ENCODE data around the gene CAPS.

CAPS gene

DNA sequence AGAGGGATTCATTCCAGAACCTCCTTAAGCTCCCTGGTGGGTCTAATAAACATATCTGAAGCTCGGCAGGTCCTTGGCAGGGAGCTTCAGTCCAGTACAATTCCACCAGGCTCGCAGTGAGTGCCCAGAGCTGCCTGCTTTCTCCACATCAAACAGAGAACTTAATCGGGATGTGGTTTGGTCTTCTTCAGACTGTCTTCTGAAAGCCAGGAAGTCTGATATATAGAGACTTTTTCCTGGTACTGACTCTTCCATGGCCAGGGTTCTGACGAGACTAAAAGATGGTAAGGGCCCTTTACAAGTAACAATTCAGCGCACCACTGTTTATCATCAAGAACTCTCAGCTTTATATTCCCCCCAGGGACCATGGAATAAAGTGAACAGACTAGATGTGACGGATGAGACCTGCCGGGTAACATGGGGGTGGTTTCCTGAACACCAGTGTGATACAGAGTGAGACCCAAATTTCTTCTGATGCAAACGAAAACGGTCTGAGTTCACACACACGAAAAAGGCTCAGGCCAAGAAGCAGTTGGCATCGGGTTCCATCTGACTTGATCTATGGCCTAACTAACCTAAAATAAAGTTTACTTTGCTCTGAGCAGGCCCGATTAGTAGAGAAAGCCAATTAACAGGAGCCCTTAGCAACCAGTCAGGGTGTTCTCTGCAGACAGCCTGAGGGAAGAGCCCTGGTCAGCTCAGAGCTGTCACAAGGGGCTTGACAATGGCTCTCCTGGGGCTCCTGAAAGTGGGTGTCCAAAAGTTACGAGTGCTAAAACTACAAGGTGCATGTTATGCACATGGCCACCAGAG is 34.9 kb downstream of the CAPS start:
- WGBS, 2 experiments: 76% methylated on average over 13 of the region's 13 CpGs
- no peaks in the 10 kb centered on the region for H3K9me3 ChIP-seq (ENCODE audit: control insufficient read depth, low read length)
- H3K27me3 ChIP-seq (ENCODE audit: control insufficient read depth, insufficient read depth, low read length, poor library complexity, severe bottlenecking): no peaks in the 10 kb centered on the region
- H3K27ac ChIP-seq (ENCODE audit: insufficient read depth, low read depth, low read length, poor library complexity, severe bottlenecking): peak overlapping the region; percentile 27
- peaks cover 60% of the 10 kb centered on the region for H3K4me1 ChIP-seq (ENCODE audit: control insufficient read depth, insufficient read depth, low read length)
- H3K4me3 ChIP-seq (ENCODE audit: insufficient read depth, low read depth, low read length): no peak overlapping the region
- H3K36me3 ChIP-seq (ENCODE audit: control insufficient read depth, insufficient read depth, low read length): no peaks in the 10 kb centered on the region

DNA sequence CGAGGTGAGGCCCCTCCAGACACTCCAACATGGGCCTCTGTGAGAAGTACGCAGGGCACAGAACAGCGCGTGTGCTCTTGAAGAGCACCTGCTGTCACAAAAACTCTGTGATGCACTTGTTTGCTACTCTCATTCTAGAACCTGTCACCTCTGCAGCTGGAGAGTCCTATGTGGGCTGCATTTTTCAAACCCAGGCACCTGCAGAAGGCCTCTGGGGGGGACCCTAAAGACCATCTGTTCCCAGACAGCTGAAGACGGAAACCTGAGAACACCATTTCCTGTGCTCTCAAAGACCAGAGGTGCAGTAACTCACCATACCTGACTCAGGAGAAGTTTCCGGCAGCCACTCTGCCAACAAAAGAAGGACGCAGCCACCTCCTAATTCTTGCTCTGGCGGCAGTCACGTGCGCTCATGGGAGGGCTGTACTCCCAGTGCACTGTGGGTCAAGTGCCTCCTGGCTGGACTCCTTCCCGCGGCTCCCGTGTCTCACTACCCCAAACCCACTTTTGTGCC is 35.8 kb downstream of the CAPS start:
- H3K36me3 ChIP-seq (ENCODE audit: control insufficient read depth, insufficient read depth, low read length): no peaks in the 10 kb centered on the region
- peaks cover 68% of the 10 kb centered on the region for H3K4me1 ChIP-seq (ENCODE audit: control insufficient read depth, insufficient read depth, low read length)
- H3K4me3 ChIP-seq (ENCODE audit: insufficient read depth, low read depth, low read length): no peak overlapping the region
- H3K27ac ChIP-seq (ENCODE audit: insufficient read depth, low read depth, low read length, poor library complexity, severe bottlenecking): no peak overlapping the region
- H3K27me3 ChIP-seq (ENCODE audit: control insufficient read depth, insufficient read depth, low read length, poor library complexity, severe bottlenecking): no peaks in the 10 kb centered on the region
- H3K9me3 ChIP-seq (ENCODE audit: control insufficient read depth, low read length): no peaks in the 10 kb centered on the region
- WGBS, 2 experiments: 92 to 94% methylated on average over 13 of the region's 13 CpGs

DNA sequence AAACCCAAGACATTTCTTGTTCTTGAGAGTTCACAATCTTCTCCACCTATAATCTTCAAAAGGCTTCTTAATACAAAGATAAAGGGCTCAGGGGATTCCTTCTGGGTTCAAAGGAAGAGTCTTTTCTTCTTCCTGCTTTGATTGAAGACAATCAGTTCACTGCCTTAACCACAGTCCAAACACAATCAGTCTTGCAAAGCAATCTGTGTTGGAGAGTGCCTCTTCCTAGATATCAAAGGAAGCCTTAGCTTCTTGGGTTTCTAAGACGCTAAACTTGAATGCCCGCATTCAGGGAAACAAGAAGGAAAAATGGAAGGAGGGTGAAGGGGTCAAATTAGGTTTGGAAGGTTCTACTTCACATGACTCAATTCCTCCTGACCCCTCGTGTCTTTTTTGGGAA is 36.7 kb downstream of the CAPS start:
- WGBS, 2 experiments: 43 to 46% methylated on average over 3 of the region's 3 CpGs
- Histone ChIP-seq H3K4me3 (ENCODE audit: insufficient read depth, low read depth, low read length) (no peak overlapping the region), H3K27me3 (ENCODE audit: control insufficient read depth, insufficient read depth, low read length, poor library complexity, severe bottlenecking) (no peaks in the 10 kb centered on the region), H3K4me1 (ENCODE audit: control insufficient read depth, insufficient read depth, low read length) (peaks cover 69% of the 10 kb centered on the region), H3K36me3 (ENCODE audit: control insufficient read depth, insufficient read depth, low read length) (no peaks in the 10 kb centered on the region), H3K27ac (ENCODE audit: insufficient read depth, low read depth, low read length, poor library complexity, severe bottlenecking) (peak overlapping the region; percentile 87), H3K9me3 (ENCODE audit: control insufficient read depth, low read length) (no peaks in the 10 kb centered on the region)

DNA sequence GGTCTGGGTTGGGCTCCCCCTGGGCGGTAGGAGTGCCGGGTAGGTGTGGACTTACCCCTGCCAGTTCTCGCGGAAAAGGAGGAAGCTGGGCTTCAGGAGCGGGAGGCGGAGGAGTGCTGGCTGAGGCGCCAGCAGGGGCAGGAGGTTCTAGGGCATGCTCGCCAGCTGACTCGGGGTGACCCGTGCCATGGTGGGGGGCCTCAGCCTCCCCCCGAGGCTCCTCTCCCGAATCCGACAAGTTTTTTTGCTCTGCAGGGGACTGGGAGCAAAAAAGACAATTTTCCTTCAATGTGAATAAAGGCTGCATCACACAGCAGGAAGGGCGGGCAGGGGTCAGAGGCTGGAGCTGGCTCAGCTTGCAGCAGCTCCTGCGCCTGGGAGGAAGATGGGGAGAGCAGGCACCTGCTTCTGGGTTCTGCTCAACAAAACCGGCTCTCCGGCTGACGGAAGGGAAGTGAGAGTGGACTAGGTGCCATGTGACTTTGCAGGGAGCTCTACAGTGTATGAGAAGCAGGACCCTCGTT is 37.3 kb downstream of the CAPS start:
- Histone ChIP-seq H3K4me1 (ENCODE audit: control insufficient read depth, insufficient read depth, low read length) (peaks cover 74% of the 10 kb centered on the region), H3K4me3 (ENCODE audit: insufficient read depth, low read depth, low read length) (no peak overlapping the region), H3K9me3 (ENCODE audit: control insufficient read depth, low read length) (no peaks in the 10 kb centered on the region), H3K36me3 (ENCODE audit: control insufficient read depth, insufficient read depth, low read length) (no peaks in the 10 kb centered on the region), H3K27ac (ENCODE audit: insufficient read depth, low read depth, low read length, poor library complexity, severe bottlenecking) (peak overlapping the region; percentile 87), H3K27me3 (ENCODE audit: control insufficient read depth, insufficient read depth, low read length, poor library complexity, severe bottlenecking) (no peaks in the 10 kb centered on the region)
- 17% methylated on average over 19 of the region's 19 CpGs for WGBS, 2 experiments

DNA sequence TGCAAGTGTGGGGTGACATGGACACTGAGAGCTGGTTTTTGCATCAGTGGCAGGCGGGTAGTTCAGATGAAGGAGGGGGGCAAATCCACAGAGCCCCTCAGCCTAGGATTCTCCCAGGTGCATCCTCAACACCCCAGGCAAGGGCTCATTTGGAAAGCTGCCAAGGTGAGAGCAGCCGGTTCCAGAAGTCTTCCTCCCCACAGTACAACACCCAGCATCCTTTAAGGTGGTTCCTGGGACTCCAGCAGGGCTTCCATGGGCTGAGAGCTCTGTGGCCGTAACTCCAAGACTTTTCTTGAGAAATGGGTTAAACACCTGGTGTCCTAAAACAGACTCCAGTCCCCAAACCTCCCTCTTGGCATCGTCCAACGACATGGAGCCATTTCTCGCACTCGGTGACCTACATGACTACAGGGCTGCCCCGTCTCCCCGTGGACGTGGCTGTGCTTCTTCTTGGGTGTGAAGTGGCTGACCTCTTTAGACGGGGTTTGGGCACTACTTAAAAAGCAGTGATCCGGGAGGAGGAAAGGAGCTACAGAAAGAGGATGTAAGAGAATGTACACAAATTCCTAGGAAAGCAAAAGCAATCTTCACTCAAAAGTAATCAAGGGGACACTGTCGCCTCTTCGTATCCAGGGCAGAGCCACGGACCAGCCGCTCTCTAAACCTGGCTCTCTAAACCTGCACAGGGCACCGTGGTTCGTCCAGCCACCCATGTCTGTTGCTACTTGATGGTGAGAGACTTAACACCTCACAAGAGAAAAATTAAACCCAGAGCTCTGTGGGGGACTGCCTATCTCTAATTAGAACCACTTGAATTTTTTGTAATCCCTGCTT is 38.4 kb downstream of the CAPS start:
- Histone ChIP-seq H3K27ac (ENCODE audit: insufficient read depth, low read depth, low read length, poor library complexity, severe bottlenecking) (no peak overlapping the region), H3K4me1 (ENCODE audit: control insufficient read depth, insufficient read depth, low read length) (peaks cover 72% of the 10 kb centered on the region), H3K27me3 (ENCODE audit: control insufficient read depth, insufficient read depth, low read length, poor library complexity, severe bottlenecking) (no peaks in the 10 kb centered on the region), H3K36me3 (ENCODE audit: control insufficient read depth, insufficient read depth, low read length) (no peaks in the 10 kb centered on the region), H3K4me3 (ENCODE audit: insufficient read depth, low read depth, low read length) (no peak overlapping the region), H3K9me3 (ENCODE audit: control insufficient read depth, low read length) (no peaks in the 10 kb centered on the region)
- WGBS, 2 experiments: 82 to 83% methylated on average over 18 of the region's 18 CpGs

DNA sequence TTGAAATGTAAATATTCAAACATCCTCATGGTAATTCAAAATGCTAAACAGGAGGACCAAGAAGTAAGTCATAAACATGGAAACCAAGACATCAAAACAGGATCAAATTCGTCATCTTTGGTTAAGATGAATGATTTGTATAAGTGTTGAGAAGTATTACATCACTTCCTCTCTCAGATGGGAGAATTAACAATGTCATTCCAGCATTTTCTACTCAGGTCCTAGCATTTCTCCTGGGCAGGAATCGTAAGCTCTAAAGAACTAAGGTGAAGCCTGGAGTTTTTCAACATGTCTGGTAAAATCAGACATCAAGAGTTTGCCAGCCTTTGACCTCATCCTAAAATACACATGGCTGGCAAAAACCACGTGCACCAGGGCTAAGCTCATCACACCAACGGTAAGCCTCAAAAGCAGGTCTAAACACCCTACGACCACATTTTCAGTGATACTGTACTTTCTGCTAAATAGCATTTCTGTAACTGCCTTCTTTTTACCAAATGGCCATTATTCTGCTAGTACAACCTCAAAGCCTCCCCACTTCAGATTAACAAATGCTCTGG is 39.1 kb downstream of the CAPS start:
- H3K4me3 ChIP-seq (ENCODE audit: insufficient read depth, low read depth, low read length): no peak overlapping the region
- 76 to 80% methylated on average over 4 to 5 of the region's 5 CpGs for WGBS, 2 experiments
- no peak overlapping the region for H3K27ac ChIP-seq (ENCODE audit: insufficient read depth, low read depth, low read length, poor library complexity, severe bottlenecking)
- no peaks in the 10 kb centered on the region for H3K9me3 ChIP-seq (ENCODE audit: control insufficient read depth, low read length)
- peaks cover 65% of the 10 kb centered on the region for H3K4me1 ChIP-seq (ENCODE audit: control insufficient read depth, insufficient read depth, low read length)
- no peaks in the 10 kb centered on the region for H3K27me3 ChIP-seq (ENCODE audit: control insufficient read depth, insufficient read depth, low read length, poor library complexity, severe bottlenecking)
- H3K36me3 ChIP-seq (ENCODE audit: control insufficient read depth, insufficient read depth, low read length): no peaks in the 10 kb centered on the region

DNA sequence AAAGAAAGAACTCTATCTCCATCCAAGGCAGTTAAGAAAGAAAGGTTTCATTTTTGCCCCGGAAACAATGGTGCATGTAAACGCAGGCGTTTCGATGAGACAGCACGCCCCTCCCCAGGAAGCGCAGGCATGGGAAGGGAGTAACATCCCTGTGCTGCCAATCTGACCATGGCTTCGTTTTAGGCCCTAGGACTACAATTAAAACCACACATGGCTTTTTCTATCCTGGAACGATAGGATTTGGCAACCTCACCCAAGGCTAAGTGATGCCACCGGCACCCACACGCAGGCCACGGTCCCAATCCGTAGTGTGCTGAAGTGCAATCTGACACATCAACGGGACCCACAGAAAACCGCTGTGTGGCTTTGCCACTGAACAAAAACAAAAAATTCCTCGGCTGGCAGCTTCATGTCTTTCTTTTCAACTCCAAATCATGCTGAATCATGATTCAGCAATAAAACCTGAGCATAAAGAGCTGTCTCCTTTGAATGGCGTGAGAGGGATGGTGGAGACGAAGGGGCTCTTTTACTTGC is 39.7 kb downstream of the CAPS start:
- H3K9me3 ChIP-seq (ENCODE audit: control insufficient read depth, low read length): no peaks in the 10 kb centered on the region
- H3K36me3 ChIP-seq (ENCODE audit: control insufficient read depth, insufficient read depth, low read length): no peaks in the 10 kb centered on the region
- H3K27me3 ChIP-seq (ENCODE audit: control insufficient read depth, insufficient read depth, low read length, poor library complexity, severe bottlenecking): no peaks in the 10 kb centered on the region
- 80% methylated on average over 17 of the region's 17 CpGs for WGBS, 2 experiments
- H3K27ac ChIP-seq (ENCODE audit: insufficient read depth, low read depth, low read length, poor library complexity, severe bottlenecking): no peak overlapping the region
- H3K4me3 ChIP-seq (ENCODE audit: insufficient read depth, low read depth, low read length): no peak overlapping the region
- peaks cover 62% of the 10 kb centered on the region for H3K4me1 ChIP-seq (ENCODE audit: control insufficient read depth, insufficient read depth, low read length)

DNA sequence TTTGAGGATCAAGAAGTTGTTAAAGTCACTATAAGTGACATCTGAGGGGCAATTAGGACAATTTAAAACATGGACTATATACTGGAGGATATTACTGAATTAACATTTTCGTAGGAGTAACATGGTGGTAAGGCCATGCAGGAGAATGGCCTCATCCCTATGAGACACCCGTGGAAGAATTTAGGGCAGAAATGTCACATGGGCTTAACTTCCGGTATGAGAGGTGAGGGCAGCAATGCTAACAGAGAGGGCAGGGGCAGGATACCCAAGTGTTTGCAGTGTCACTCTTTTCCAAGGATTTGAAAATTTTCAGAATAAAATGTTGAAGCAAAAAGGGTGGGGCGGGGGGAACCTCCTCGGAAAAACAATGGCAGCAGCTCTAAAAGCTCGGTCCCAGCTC is 40.2 kb downstream of the CAPS start:
- H3K27me3 ChIP-seq (ENCODE audit: control insufficient read depth, insufficient read depth, low read length, poor library complexity, severe bottlenecking): no peaks in the 10 kb centered on the region
- H3K27ac ChIP-seq (ENCODE audit: insufficient read depth, low read depth, low read length, poor library complexity, severe bottlenecking): peak overlapping the region; percentile 56
- H3K9me3 ChIP-seq (ENCODE audit: control insufficient read depth, low read length): no peaks in the 10 kb centered on the region
- no peak overlapping the region for H3K4me3 ChIP-seq (ENCODE audit: insufficient read depth, low read depth, low read length)
- no peaks in the 10 kb centered on the region for H3K36me3 ChIP-seq (ENCODE audit: control insufficient read depth, insufficient read depth, low read length)
- 69 to 71% methylated on average over 6 of the region's 6 CpGs for WGBS, 2 experiments
- H3K4me1 ChIP-seq (ENCODE audit: control insufficient read depth, insufficient read depth, low read length): peaks cover 60% of the 10 kb centered on the region

DNA sequence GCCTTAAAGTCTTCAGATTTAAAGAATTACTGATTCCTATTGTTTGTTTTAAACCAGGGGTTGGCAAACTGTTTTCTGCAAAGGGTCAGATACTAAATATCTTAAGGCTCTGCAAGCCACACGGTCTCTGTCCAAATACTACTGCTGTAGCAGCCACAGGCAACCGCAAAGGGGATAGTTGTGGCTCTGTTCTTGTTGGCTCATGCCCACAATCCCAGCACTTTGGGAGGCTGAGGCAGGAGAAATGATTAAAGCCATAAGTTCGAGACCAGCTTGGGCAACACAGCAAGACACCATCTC is 41.5 kb downstream of the CAPS start:
- H3K9me3 ChIP-seq (ENCODE audit: control insufficient read depth, low read length): no peaks in the 10 kb centered on the region
- WGBS, 2 experiments: 82 to 90% methylated on average over 3 of the region's 3 CpGs

DNA sequence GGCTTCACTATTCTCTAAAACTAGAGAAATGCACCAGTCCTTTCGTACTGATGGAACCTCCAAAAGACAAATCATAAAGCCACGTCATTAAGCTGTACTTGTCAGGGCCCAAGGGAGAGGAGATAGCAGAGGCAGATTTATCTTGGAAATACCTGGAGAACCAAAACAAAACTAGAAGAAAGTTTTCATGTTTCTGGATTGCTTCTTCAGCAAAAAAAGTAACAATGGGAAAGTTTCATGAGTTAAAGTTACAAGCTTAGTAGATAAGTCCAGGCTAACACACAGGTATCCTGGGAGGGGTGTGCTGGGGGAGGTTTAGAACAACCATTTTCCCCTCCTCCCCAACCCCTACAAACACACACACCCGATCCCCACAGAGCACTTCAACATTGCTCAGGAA is 42.3 kb downstream of the CAPS start:
- Histone ChIP-seq H3K27me3 (ENCODE audit: control insufficient read depth, insufficient read depth, low read length, poor library complexity, severe bottlenecking) (no peaks in the 10 kb centered on the region), H3K4me1 (ENCODE audit: control insufficient read depth, insufficient read depth, low read length) (peaks cover 40% of the 10 kb centered on the region), H3K27ac (ENCODE audit: insufficient read depth, low read depth, low read length, poor library complexity, severe bottlenecking) (no peak overlapping the region), H3K36me3 (ENCODE audit: control insufficient read depth, insufficient read depth, low read length) (no peaks in the 10 kb centered on the region), H3K4me3 (ENCODE audit: insufficient read depth, low read depth, low read length) (no peak overlapping the region), H3K9me3 (ENCODE audit: control insufficient read depth, low read length) (no peaks in the 10 kb centered on the region)
- WGBS, 2 experiments: 90 to 92% methylated on average over 3 of the region's 3 CpGs

More for the DNA sequence above, 41.5 kb downstream of the CAPS start:
- Histone ChIP-seq H3K27ac (ENCODE audit: insufficient read depth, low read depth, low read length, poor library complexity, severe bottlenecking) (no peak overlapping the region), H3K27me3 (ENCODE audit: control insufficient read depth, insufficient read depth, low read length, poor library complexity, severe bottlenecking) (no peaks in the 10 kb centered on the region), H3K4me3 (ENCODE audit: insufficient read depth, low read depth, low read length) (no peak overlapping the region), H3K4me1 (ENCODE audit: control insufficient read depth, insufficient read depth, low read length) (peaks cover 47% of the 10 kb centered on the region), H3K36me3 (ENCODE audit: control insufficient read depth, insufficient read depth, low read length) (no peaks in the 10 kb centered on the region)
